Right atrium auricular region (tissue), 2 donors: ENCODE data around the gene CD160. TPM values are rescaled to one million over a fixed set of nuclear protein-coding genes. Genes with fewer than 3 reads are reported as not detected.
A peak's percentile ranks its signal among the peaks of the same experiment; 100 is the strongest.
"Not testable (repeated sequence)": the region's sequence is repeated elsewhere in the genome, so short reads cannot be mapped to it uniquely, and the experiment has no call there.

Source experiments
- DNase-seq: peaks from one replicate; pipeline ENCODE4 v3.0.0-alpha.2; 2019; ENCODE audit warnings: low spot score
- H3K27ac ChIP-seq, 2 donors: fragments of 200-600 bp; sonication (generic); 1 replicate in 1 of 2; 2 replicates in 1 of 2; pipeline ENCODE4 v1.5.1; 2016 to 2019
- H3K27me3 ChIP-seq, 2 donors: fragments of 200-600 bp; sonication (generic); one replicate each; pipeline versions ENCODE4 v1.5.1 to v1.6.0; 2017 to 2019
- H3K36me3 ChIP-seq: fragments of 200-600 bp; sonication (generic); one replicate; pipeline ENCODE4 v1.5.1; 2016
- H3K4me1 ChIP-seq, 2 donors: fragments of 200-600 bp; sonication (generic); one replicate each; pipeline versions ENCODE4 v1.5.1 to v1.6.0; 2017 to 2019
- H3K4me3 ChIP-seq, 2 donors: fragments of 200-600 bp; sonication (generic); 1 replicate in 1 of 2; 2 replicates in 1 of 2; pipeline ENCODE4 v1.5.1; 2017 to 2019; ENCODE audit warnings: mild to moderate bottlenecking in 1 of 2, moderate library complexity in 1 of 2
- H3K9me3 ChIP-seq, 2 donors: fragments of 200-600 bp; sonication (generic); one replicate each; pipeline ENCODE4 v1.5.1; 2019
- total RNA-seq, 2 donors: library from RNA; depleted of rRNA; stranded (reverse); fragments of >200 nt; gene quantifications; one replicate each; pipeline ENCODE4 v1.1.0, GENCODE V29; 2016
- TF ChIP-seq, protein P1 (sequence below), 2 donors: fragments of 200-600 bp; sonication (generic); IDR thresholded peaks; one replicate each; pipeline ENCODE4 v1.5.1; 2019; ENCODE audit warnings: antibody characterized with exemption in 2 of 2

The CD160 gene
- total RNA-seq, 2 donors from 2014 or later: not detected

DNA sequence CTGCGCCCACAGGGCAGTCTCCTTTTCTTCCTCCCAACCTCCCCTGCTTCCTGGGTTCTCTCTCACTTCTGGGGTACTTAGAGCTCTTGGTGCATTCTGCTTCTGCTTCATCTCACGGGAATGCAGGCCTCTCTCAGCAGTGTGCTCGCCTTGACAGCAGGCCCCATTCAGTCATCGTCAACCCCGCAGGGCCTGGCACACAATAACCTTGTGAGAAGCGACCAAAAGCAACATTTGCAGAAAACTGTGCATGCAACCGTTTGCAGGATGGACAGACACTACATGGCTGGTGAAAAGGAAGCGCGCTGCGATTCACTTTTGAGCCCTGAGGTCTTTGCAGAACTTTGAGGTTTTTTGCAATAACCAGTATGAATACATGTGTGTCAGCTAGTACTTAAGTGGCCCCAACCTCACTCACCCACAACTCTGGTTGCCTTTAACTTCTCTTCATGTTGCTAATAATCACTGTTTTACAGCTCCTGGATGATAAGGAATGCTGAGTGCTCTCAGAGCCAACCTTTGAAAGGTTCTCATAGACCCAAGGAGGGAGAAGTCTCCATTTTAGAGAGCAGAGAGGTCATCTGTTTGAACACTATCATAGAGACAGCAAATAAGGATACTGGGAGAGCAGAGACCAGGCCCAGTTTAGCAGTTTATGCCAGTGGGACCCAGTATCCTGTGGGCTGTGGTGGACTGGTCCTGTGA lies 2.5 kb upstream of the CD160 start:
- TF ChIP-seq, protein P1, sequence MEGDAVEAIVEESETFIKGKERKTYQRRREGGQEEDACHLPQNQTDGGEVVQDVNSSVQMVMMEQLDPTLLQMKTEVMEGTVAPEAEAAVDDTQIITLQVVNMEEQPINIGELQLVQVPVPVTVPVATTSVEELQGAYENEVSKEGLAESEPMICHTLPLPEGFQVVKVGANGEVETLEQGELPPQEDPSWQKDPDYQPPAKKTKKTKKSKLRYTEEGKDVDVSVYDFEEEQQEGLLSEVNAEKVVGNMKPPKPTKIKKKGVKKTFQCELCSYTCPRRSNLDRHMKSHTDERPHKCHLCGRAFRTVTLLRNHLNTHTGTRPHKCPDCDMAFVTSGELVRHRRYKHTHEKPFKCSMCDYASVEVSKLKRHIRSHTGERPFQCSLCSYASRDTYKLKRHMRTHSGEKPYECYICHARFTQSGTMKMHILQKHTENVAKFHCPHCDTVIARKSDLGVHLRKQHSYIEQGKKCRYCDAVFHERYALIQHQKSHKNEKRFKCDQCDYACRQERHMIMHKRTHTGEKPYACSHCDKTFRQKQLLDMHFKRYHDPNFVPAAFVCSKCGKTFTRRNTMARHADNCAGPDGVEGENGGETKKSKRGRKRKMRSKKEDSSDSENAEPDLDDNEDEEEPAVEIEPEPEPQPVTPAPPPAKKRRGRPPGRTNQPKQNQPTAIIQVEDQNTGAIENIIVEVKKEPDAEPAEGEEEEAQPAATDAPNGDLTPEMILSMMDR (IDR thresholded peaks at IDR 0.05): no peak
- no peaks in the 10 kb centered on the region for H3K9me3 ChIP-seq

GRCh38 chr1:145717833-145718232 lies 1.5 kb upstream of the CD160 start:
- Histone ChIP-seq H3K4me3 (no peak overlapping the region), H3K36me3 (no peaks in the 10 kb centered on the region), H3K4me1 (peaks cover 0 to 23% of the 10 kb centered on the region in 2 donors), H3K9me3 (no peaks in the 10 kb centered on the region), H3K27me3 (no peaks in the 10 kb centered on the region), H3K27ac (no peak overlapping the region)
- DNase-seq: no peak
- TF ChIP-seq, protein P1 (IDR thresholded peaks at IDR 0.05): no peak

More for the DNA sequence above, 2.5 kb upstream of the CD160 start:
- H3K27ac ChIP-seq: no peak overlapping the region
- peaks cover 0 to 23% of the 10 kb centered on the region in 2 donors for H3K4me1 ChIP-seq
- no peak for DNase-seq
- H3K27me3 ChIP-seq: no peaks in the 10 kb centered on the region
- no peak overlapping the region for H3K4me3 ChIP-seq
- no peaks in the 10 kb centered on the region for H3K36me3 ChIP-seq

DNA sequence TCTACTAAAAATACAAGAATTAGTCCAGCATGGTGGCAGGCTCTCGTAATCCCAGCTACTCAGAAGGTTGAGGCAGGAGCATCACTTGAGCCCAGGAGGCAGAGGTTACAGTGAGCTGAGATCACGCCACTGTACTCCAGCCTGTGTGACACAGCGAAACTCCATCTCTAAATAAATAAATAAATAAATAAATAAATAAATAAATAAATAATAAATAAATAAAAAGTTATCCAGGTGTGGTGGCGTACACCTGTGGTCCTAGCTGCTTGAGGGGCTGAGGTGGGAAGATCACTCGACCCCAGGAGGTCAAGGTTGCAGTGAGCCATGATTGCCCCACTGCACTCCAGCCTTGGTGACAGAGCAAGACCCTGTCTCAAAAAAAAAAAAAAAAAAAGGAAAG lies 834 bp upstream of the CD160 start:
- H3K27ac ChIP-seq, H3K4me3 ChIP-seq, DNase-seq, H3K36me3 ChIP-seq, H3K9me3 ChIP-seq, H3K27me3 ChIP-seq: not testable (repeated sequence)
- peaks cover 0 to 23% of the 10 kb centered on the region in 2 donors for H3K4me1 ChIP-seq

- DNase-seq: no peak
- Histone ChIP-seq H3K36me3 (no peaks in the 10 kb centered on the region), H3K4me3 (no peak overlapping the region), H3K4me1 (peaks cover 0 to 14% of the 10 kb centered on the region in 2 donors), H3K9me3 (no peaks in the 10 kb centered on the region), H3K27ac (no peak overlapping the region), H3K27me3 (no peaks in the 10 kb centered on the region)
- TF ChIP-seq, protein P1 (IDR thresholded peaks at IDR 0.05): no peak
Measured at GRCh38 chr1:145720556-145720877, 1.2 kb downstream of the CD160 start.

- Histone ChIP-seq H3K9me3 (no peaks in the 10 kb centered on the region), H3K27me3 (no peaks in the 10 kb centered on the region), H3K4me3 (peak overlapping the region; percentile 2 to 37), H3K4me1 (peaks cover 0 to 14% of the 10 kb centered on the region in 2 donors), H3K27ac (no peak overlapping the region), H3K36me3 (no peaks in the 10 kb centered on the region)
- peak; percentile 71 for DNase-seq
- TF ChIP-seq, protein P1 (IDR thresholded peaks at IDR 0.05): peak; percentile 92 to 98
Measured at GRCh38 chr1:145720878-145721671, 1.8 kb downstream of the CD160 start.

DNA sequence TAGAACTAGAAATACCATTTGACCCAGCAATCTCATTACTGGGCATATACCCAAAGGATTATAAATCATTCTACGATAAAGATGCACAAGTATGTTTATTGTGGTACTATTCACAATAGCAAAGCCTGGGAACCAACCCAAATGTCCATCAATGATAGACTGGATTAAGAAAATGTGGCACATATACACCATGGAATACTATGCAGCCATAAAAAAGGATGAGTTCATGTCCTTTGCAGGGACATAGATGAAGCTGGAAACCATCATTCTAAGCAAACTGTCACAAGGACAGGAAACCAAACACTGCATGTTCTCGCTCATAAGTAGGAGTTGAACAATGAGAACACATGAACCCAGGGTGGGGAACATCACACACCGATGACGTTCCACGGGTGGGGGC lies 6.9 kb downstream of the CD160 start:
- DNase-seq, H3K4me3 ChIP-seq, H3K36me3 ChIP-seq, H3K27me3 ChIP-seq, H3K4me1 ChIP-seq, H3K27ac ChIP-seq, H3K9me3 ChIP-seq: not testable (repeated sequence)
